Keratinocyte (primary cell): ENCODE data around the gene PIPOX.

ENCODE experiments used
- EZH2 ChIP-seq: IDR thresholded peaks from one replicate; pipeline ENCODE4 v1.6.1; 2012; ENCODE audit warnings: inconsistent platforms, mild to moderate bottlenecking, low read length, moderate library complexity
- TF ChIP-seq, protein P1 (sequence below), 3 experiments: IDR thresholded peaks in 1 of 3; conservative IDR thresholded peaks in 1 of 3; optimal IDR thresholded peaks in 1 of 3; 2 replicates in 2 of 3; 3 replicates in 1 of 3; pipeline versions ENCODE3 to v1.5.1; 2011; ENCODE audit warnings: low read length in 3 of 3, mild to moderate bottlenecking in 3 of 3, moderate library complexity in 2 of 3, control low read depth in 1 of 3, inconsistent platforms in 1 of 3; ENCODE audit not compliant: insufficient read depth in 2 of 3; ENCODE audit errors: extremely low read depth in 1 of 3

DNA sequence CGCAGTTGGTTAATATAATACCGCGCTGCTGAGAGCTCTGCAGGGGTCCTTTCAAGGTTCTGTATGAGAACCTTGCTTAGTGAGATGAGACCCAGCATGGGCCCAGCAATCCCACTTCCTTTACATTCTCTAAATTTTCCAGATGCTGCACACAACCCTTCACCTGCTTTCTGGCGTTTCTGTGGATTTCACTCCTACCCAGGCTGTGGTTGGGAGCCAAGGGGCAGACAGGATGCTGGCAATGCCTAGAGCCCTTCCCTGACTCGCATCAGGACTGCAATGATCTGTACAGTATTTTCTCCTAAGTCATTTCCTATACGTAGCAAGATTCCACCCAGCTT is 10.1 kb upstream of the PIPOX start:
- TF ChIP-seq, protein P1, sequence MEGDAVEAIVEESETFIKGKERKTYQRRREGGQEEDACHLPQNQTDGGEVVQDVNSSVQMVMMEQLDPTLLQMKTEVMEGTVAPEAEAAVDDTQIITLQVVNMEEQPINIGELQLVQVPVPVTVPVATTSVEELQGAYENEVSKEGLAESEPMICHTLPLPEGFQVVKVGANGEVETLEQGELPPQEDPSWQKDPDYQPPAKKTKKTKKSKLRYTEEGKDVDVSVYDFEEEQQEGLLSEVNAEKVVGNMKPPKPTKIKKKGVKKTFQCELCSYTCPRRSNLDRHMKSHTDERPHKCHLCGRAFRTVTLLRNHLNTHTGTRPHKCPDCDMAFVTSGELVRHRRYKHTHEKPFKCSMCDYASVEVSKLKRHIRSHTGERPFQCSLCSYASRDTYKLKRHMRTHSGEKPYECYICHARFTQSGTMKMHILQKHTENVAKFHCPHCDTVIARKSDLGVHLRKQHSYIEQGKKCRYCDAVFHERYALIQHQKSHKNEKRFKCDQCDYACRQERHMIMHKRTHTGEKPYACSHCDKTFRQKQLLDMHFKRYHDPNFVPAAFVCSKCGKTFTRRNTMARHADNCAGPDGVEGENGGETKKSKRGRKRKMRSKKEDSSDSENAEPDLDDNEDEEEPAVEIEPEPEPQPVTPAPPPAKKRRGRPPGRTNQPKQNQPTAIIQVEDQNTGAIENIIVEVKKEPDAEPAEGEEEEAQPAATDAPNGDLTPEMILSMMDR (optimal IDR thresholded peaks at IDR 0.05 in 1 of 3, IDR thresholded peaks at IDR 0.05 in 1 of 3, conservative IDR thresholded peaks at IDR 0.05 in 1 of 3; ENCODE audit: extremely low read depth in 1 of 3, insufficient read depth in 2 of 3, low read length in 3 of 3) = no peak
- TF ChIP-seq EZH2 = no peak
